HCT116 (cell line): ENCODE results near the gene TIMM17B. TPM values are rescaled to one million over a fixed set of nuclear protein-coding genes. Genes with fewer than 3 reads are reported as not detected.

Source experiments
- ATAC-seq: fragments of 200-7000 bp; cut with Tn5 transposase; 2 replicates; pipeline ENCODE4 v1.9.1; 2020; ENCODE audit warnings: mild to moderate bottlenecking, moderate library complexity
- BruUV-seq: library from RNA; stranded (reverse); fragments of 400-500 nt; replicated peaks from 2 replicates; lab custom pipeline; 2021; lab: Mats Ljungman, UMichigan
- CTCF ChIA-PET: fragments of 300-600 bp; sonication (Branson Sonifier 250); formaldehyde crosslinking; loops from one replicate; lab custom pipeline; 2021; ENCODE audit warnings: antibody characterized with exemption; lab: Charles Lee
- POLR2A ChIA-PET: fragments of 300-600, 350-600 bp; sonication (Branson Sonifier 250); formaldehyde crosslinking; loops from one replicate; lab custom pipeline; 2021; ENCODE audit warnings: antibody characterized with exemption; lab: Charles Lee
- RAD21 ChIA-PET, 2 experiments: fragments of 300-600 bp; sonication (Branson Sonifier 250); formaldehyde crosslinking; loops; one replicate each; lab custom pipeline; 2023; ENCODE audit warnings: low total read pairs in 2 of 2; ENCODE audit not compliant: uncharacterized antibody in 2 of 2, unreplicated experiment in 2 of 2, low non-redundant PET in 1 of 2; lab: Charles Lee
- DNase-seq: peaks from one replicate; pipeline ENCODE4 v3.0.0-alpha.2; 2010; ENCODE audit warnings: low read depth, low spot score
- H2AFZ ChIP-seq: fragments of 200-600 bp; shearing (Covaris generic), sonication (generic); 2 replicates; pipeline ENCODE4 v1.6.1; 2017; ENCODE audit warnings: low read depth, mixed run types, mixed read lengths, antibody characterized with exemption, low read length; ENCODE audit not compliant: poor library complexity, severe bottlenecking
- H3K27ac ChIP-seq: 2 replicates; pipeline ENCODE4 v1.5.1; 2012; ENCODE audit warnings: low read depth, low read length
- H3K27me3 ChIP-seq: fragments of 200-600 bp; sonication (generic); 2 replicates; pipeline ENCODE4 v1.6.1; 2016; ENCODE audit warnings: mixed run types, low read length, mixed read lengths; ENCODE audit not compliant: insufficient read depth
- H3K36me3 ChIP-seq, 2 experiments: fragments of 200-500 bp in 1 of 2; fragments of 200-600 bp in 1 of 2; sonication (Bioruptor generic) in 1 of 2; sonication (generic) in 1 of 2; 2 replicates each; pipeline versions ENCODE4 v1.5.1 to v1.6.1; 2014 to 2016; ENCODE audit warnings: low read length in 2 of 2, inconsistent platforms in 1 of 2, mixed read lengths in 1 of 2, mixed run types in 1 of 2; ENCODE audit not compliant: insufficient read depth in 2 of 2, control insufficient read depth in 1 of 2
- H3K4me1 ChIP-seq, 2 experiments: fragments of 200-600 bp in 1 of 2; sonication (generic) in 1 of 2; 2 replicates each; pipeline versions ENCODE4 v1.5.1 to v1.6.1; 2012 to 2017; ENCODE audit warnings: low read length in 2 of 2, inconsistent platforms in 1 of 2, mild to moderate bottlenecking in 1 of 2, mixed read lengths in 1 of 2, mixed run types in 1 of 2, moderate library complexity in 1 of 2; ENCODE audit not compliant: insufficient read depth in 2 of 2, control insufficient read depth in 1 of 2
- H3K4me2 ChIP-seq: fragments of 200-600 bp; sonication (generic); 2 replicates; pipeline ENCODE4 v1.6.1; 2017; ENCODE audit warnings: mixed run types, low read length, mixed read lengths
- H3K4me3 ChIP-seq, 2 experiments: fragments of 200-600 bp in 1 of 2; sonication (generic) in 1 of 2; replicated peaks in 1 of 2; 2 replicates each; pipeline ENCODE4 v1.5.1; 2011 to 2016; ENCODE audit warnings: low read length in 2 of 2, control low read depth in 1 of 2, low read depth in 1 of 2, mild to moderate bottlenecking in 1 of 2, mixed read lengths in 1 of 2, mixed run types in 1 of 2
- H3K79me2 ChIP-seq: fragments of 200-600 bp; sonication (generic); 2 replicates; pipeline ENCODE4 v1.6.1; 2017; ENCODE audit warnings: mild to moderate bottlenecking, mixed run types, low read length, moderate library complexity, mixed read lengths; ENCODE audit not compliant: insufficient read depth
- H3K9ac ChIP-seq: fragments of 200-600 bp; sonication (generic); 2 replicates; pipeline ENCODE4 v1.6.1; 2016; ENCODE audit warnings: low read length, mixed read lengths
- H3K9me2 ChIP-seq: fragments of 200-600 bp; sonication (generic), shearing (Covaris generic); 2 replicates; pipeline ENCODE4 v1.6.1; 2017; ENCODE audit warnings: mixed run types, mild to moderate bottlenecking, moderate library complexity; ENCODE audit not compliant: insufficient read depth
- H3K9me3 ChIP-seq, 2 experiments: fragments of 200-500 bp in 1 of 2; fragments of 200-600 bp in 1 of 2; sonication (Bioruptor generic) in 1 of 2; sonication (generic) in 1 of 2; 2 replicates each; pipeline ENCODE4 v1.6.1; 2014 to 2017; ENCODE audit warnings: low read length in 2 of 2, mixed read lengths in 2 of 2, inconsistent platforms in 1 of 2, low read depth in 1 of 2, mild to moderate bottlenecking in 1 of 2, mixed run types in 1 of 2, moderate library complexity in 1 of 2; ENCODE audit not compliant: control insufficient read depth in 1 of 2, insufficient read depth in 1 of 2
- H4K20me1 ChIP-seq: fragments of 200-600 bp; sonication (generic), shearing (Covaris generic); 2 replicates; pipeline ENCODE4 v1.6.1; 2017; ENCODE audit warnings: mixed run types, mild to moderate bottlenecking, moderate library complexity; ENCODE audit not compliant: insufficient read depth
- CBX3 ChIP-seq: IDR thresholded peaks from 2 replicates; pipeline ENCODE4 v1.6.1; 2012; ENCODE audit warnings: low read depth
- ELF1 ChIP-seq: IDR thresholded peaks from 2 replicates; pipeline ENCODE4 v1.6.1; 2012; ENCODE audit warnings: low read depth, borderline replicate concordance
- EZH2 ChIP-seq: fragments of 200-600 bp; sonication (generic); IDR thresholded peaks from 2 replicates; pipeline ENCODE4 v1.6.1; 2017; ENCODE audit warnings: antibody characterized with exemption, mixed run types
- EZH2phosphoT487 ChIP-seq: fragments of 200-600 bp; IDR thresholded peaks from 2 replicates; pipeline ENCODE4 v1.6.1; 2018; ENCODE audit warnings: antibody characterized with exemption, borderline replicate concordance
- FOSL1 ChIP-seq: IDR thresholded peaks from 2 replicates; pipeline ENCODE4 v1.6.1; 2012; ENCODE audit warnings: low read depth
- JUND ChIP-seq: IDR thresholded peaks from 2 replicates; pipeline ENCODE4 v1.6.1; 2012
- POLR2A ChIP-seq: IDR thresholded peaks from 2 replicates; pipeline ENCODE4 v1.7.0; 2011; ENCODE audit warnings: borderline replicate concordance; ENCODE audit not compliant: insufficient read depth, insufficient read length; ENCODE audit errors: extremely low read depth
- SIN3A ChIP-seq: IDR thresholded peaks from 2 replicates; pipeline ENCODE4 v1.6.1; 2012; ENCODE audit warnings: low read depth
- SP1 ChIP-seq: IDR thresholded peaks from 2 replicates; pipeline ENCODE4 v1.6.1; 2012; ENCODE audit warnings: low read depth
- TCF7L2 ChIP-seq: IDR thresholded peaks from 2 replicates; pipeline ENCODE4 v1.7.0; 2011; ENCODE audit warnings: borderline replicate concordance, inconsistent platforms; ENCODE audit not compliant: insufficient read depth, insufficient read length; ENCODE audit errors: extremely low read depth
- YY1 ChIP-seq: IDR thresholded peaks from 2 replicates; pipeline ENCODE4 v1.6.1; 2011; ENCODE audit warnings: low read length, low read depth, moderate library complexity, mild to moderate bottlenecking; ENCODE audit not compliant: insufficient replicate concordance; ENCODE audit errors: extremely low read depth
- ZFX ChIP-seq: fragments of 450-650 bp; IDR thresholded peaks from 2 replicates; pipeline ENCODE4 v1.6.1; 2017
- intact Hi-C: fragments of 100-400 bp; cut with micrococcal nuclease; formaldehyde crosslinking; loops from 2 replicates; pipeline ENCODE4 v1.10.0; 2022
- total RNA-seq: library from RNA; stranded (reverse); gene quantifications from one replicate; pipeline ENCODE4 v1.2.1, GENCODE V29; 2021; ENCODE audit not compliant: unreplicated experiment
- TF ChIP-seq, protein P1 (sequence below): IDR thresholded peaks from 2 replicates; pipeline ENCODE4 v1.6.1; 2011; ENCODE audit warnings: mild to moderate bottlenecking, low read length, moderate library complexity; ENCODE audit not compliant: insufficient replicate concordance; ENCODE audit errors: extremely low read depth
- TF ChIP-seq, protein P2 (sequence below): IDR thresholded peaks from 2 replicates; pipeline ENCODE4 v1.6.1; 2012

TIMM17B gene
- total RNA-seq, 1 experiment from 2014 or later: 41.7 TPM

DNA sequence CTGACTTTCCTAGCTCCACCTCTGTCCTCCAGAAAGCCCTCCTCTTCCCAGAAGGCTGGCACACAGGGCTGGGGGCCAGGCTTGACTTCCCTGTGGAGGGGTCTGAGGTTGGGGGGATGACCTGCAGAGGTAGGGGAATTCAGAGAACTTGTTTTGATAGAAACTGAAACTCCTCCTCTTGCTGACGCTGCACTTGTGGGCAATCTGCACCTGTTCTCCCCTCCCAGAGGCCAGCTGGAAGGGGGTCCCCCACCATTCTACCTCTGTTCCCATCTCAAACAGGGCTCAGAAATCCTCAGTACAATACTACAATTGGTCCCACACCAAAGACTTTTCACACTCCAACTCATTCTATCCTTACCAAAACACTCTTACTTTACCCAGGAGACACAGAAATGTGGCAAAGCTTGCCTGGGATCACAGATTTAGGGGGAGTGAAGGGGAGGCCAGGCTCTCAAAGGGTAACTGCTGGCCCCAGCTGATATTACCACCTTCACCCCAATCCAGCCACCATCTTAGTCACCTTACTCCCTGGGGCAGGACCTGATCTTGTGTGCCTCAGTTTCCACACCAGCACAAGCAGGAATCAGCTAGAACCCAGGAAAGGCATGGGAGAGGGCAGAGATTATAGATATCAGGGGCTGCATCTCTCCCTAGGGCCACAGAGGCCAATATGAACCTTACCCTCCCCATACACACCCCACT lies 41.3 kb upstream of the TIMM17B start:
- Histone ChIP-seq H3K4me2 (no peak overlapping the region), H3K4me1 (no peaks in the 10 kb centered on the region), H3K9me2 (no peaks in the 10 kb centered on the region), H3K79me2 (peaks cover 39% of the 10 kb centered on the region), H3K27me3 (no peaks in the 10 kb centered on the region), H3K4me3 (no peak overlapping the region), H3K36me3 (peaks cover 0 to 8% of the 10 kb centered on the region in 2 experiments; a peak in 2 of 4 replicates), H3K9me3 (no peaks in the 10 kb centered on the region), H3K9ac (no peak overlapping the region), H3K27ac (no peak overlapping the region), H2AFZ (no peak overlapping the region), H4K20me1 (no peaks in the 10 kb centered on the region)
- TF ChIP-seq TCF7L2 (no peak), EZH2 (no peak), ZFX (no peak), JUND (no peak), ELF1 (no peak), YY1 (no peak), FOSL1 (no peak), SIN3A (no peak), SP1 (no peak), EZH2phosphoT487 (no peak), POLR2A (no peak), CBX3 (no peak)
- TF ChIP-seq, protein P1, sequence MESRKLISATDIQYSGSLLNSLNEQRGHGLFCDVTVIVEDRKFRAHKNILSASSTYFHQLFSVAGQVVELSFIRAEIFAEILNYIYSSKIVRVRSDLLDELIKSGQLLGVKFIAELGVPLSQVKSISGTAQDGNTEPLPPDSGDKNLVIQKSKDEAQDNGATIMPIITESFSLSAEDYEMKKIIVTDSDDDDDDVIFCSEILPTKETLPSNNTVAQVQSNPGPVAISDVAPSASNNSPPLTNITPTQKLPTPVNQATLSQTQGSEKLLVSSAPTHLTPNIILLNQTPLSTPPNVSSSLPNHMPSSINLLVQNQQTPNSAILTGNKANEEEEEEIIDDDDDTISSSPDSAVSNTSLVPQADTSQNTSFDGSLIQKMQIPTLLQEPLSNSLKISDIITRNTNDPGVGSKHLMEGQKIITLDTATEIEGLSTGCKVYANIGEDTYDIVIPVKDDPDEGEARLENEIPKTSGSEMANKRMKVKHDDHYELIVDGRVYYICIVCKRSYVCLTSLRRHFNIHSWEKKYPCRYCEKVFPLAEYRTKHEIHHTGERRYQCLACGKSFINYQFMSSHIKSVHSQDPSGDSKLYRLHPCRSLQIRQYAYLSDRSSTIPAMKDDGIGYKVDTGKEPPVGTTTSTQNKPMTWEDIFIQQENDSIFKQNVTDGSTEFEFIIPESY: no peak
- TF ChIP-seq, protein P2, sequence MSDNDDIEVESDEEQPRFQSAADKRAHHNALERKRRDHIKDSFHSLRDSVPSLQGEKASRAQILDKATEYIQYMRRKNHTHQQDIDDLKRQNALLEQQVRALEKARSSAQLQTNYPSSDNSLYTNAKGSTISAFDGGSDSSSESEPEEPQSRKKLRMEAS: no peak
- intact Hi-C loops: no loop called here
- no TSS peak for BruUV-seq
- CTCF ChIA-PET: no interaction called here
- no peak for ATAC-seq
- RAD21 ChIA-PET: no interaction called here
- no peak for DNase-seq
- POLR2A ChIA-PET: no interaction called here
